GM10266 (cell line): Measurements from ENCODE around the gene ITGB5.

Experiments
- DNase-seq: peaks from one replicate; pipeline ENCODE4 v3.0.0; 2012; ENCODE audit errors: extremely low spot score
- CTCF ChIP-seq: IDR thresholded peaks from 2 replicates; pipeline ENCODE4 v1.5.1; 2012; ENCODE audit warnings: mild to moderate bottlenecking, low read depth; ENCODE audit not compliant: control insufficient read depth, insufficient read depth; ENCODE audit errors: missing control alignments

Gene ITGB5

GRCh38 chr3:124893526-124893925, 6.4 kb upstream of the ITGB5 start:
- no peak for DNase-seq
- no peak for TF ChIP-seq CTCF

DNA sequence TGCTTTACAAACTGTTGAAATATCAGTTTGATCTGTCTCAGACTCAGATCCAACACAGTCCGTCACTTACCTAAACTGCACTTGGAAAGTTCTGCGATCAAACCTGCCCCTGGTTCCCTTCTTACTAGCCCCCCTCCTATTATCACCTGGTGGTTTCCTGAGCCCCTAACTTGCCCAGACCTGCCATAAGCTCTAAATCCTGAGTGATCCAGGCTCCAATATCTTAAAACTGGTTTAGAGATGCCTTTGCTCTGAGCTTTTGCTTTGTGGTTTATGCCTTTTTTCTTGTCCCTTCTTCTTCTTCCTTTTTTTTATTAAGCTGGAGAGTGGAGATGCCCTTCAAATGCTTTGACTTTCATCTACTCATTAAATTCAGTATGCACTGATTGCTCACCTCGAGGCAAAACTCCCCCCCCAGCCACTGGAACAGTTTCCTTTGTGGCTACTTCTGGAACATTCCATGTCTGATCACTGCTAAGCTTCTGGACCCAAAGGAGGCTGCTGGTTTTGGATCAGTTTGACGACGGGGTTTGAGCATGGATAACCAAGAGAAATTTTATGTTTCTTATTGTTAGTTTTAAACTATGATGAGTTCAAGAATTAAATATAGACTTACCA, 3.5 kb upstream of the ITGB5 start:
- no peak for DNase-seq
- TF ChIP-seq CTCF = no peak

GRCh38 chr3:124888482-124889441, 1.6 kb upstream of the ITGB5 start:
- no peak for DNase-seq
- TF ChIP-seq CTCF = no peak

DNA sequence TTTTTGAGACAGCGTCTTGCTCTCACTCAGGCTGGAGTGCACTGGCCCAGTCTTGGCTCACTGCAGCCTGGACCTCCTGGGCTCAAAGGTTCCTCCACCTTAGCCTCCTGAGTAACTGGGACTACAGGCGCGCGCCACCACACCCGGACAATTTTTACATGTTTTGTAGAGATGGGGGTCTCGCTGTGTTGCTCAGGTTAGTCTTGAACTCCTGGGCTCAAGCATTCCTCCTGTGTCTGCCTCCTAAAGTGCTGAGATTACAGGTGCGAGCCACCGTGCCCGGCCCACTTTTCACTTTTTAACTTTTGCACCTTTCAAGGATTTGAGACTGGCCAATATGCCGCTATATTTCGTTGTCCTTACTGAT, 750 bp upstream of the ITGB5 start:
- no peak for TF ChIP-seq CTCF

DNA sequence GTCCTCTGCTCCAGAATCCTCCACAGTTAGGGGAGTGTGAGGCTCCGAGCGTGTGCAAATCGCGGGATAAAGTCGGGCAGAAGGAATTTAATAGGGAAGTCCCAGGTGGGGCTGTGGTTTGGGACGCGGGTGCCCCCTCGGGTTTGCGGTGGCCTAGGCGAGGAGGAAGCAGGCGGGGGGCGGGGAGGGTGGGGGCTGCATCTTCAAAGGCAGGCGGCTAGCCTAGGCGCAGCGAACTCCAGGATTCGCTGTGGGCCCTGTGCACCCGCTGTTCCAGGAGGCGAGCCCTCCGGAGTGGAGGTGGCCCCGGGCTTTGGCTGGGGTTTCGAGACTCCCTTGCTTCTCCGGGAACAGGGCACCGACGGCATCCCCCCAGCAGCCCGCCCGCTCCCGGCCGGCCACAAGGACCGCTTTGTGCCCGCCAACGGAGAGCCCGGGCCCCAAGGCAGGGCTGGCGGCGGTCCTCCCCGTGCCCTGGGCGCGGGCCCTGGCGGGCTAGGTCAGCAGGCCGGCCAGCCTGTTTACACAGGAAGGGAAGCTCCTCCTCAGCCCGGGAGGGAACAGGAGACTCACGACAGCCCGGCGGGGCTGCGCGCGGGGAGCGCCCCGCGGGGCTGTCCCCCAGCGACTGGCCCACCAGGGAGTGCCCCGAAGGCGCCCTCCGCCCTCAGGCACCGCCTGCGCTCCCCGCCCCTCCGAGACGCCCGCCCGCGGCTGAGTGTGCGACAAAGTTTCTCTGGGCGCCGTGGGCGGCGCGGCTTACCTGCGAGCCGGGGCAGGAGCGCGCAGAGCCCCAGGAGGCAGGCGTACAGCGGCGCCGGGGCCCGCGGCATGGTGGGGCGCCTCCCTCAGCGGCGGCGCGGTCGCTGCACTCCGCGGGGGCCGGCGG, 753 bp downstream of the ITGB5 start:
- TF ChIP-seq CTCF = no peak
- peak; percentile 68 for DNase-seq

More for the DNA sequence above, 750 bp upstream of the ITGB5 start:
- DNase-seq = no peak

DNA sequence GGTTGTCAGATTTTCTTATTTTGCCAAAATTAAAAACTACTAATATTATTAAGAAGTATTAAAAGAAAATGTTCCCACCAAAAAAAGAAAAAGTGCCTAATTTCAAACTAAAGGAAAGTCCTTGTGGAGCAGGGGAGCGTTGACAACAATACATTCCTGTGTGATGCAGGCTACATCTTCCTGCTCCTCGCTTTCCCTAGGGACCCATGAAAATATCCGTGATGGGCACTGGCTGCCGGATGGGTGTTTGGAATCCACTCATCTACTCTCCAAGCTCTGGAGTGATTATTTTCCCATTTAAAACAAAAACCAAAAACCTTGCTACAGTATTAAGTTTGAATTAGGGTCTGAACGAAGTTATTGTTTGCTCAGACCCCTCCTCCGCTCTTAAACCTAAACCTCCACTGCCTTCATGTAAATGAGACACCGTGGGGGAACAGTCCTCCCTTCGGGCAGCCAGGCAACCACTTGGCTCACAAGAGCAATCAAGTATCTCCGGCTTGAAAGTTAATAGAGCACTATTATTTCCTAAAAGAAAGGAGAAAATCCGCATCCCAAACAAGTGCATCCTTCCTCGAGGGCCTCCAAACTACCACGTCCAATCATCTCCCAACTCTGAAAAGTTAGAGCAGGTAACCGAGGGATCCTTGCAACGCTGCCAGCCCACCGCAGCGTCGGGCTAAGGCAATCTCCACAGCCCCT, 1.5 kb downstream of the ITGB5 start:
- DNase-seq = no peak
- TF ChIP-seq CTCF = no peak
